BE2C (cell line): ENCODE measurements around the gene ERV3-1. TPM values are rescaled to one million over a fixed set of nuclear protein-coding genes. Genes with fewer than 3 reads are reported as not detected.
"Not testable (repeated sequence)": the region's sequence is repeated elsewhere in the genome, so short reads cannot be mapped to it uniquely, and the experiment has no call there.

ENCODE experiments used
- DNase-seq: peaks from one replicate; pipeline ENCODE4 v3.0.0-alpha.2; 2020
- H3K27me3 ChIP-seq: fragments of 250-450 bp; sonication (Bioruptor Pico); 2 replicates; pipeline ENCODE4 v1.5.1; 2020; ENCODE audit warnings: mild to moderate bottlenecking
- H3K36me3 ChIP-seq: fragments of 250-450 bp; sonication (Bioruptor Pico); 2 replicates; pipeline ENCODE4 v1.5.1; 2020; ENCODE audit warnings: mild to moderate bottlenecking
- H3K4me1 ChIP-seq: fragments of 250-450 bp; sonication (Bioruptor Pico); 2 replicates; pipeline ENCODE4 v1.5.1; 2020
- H3K4me3 ChIP-seq: 2 replicates; pipeline ENCODE4 v1.5.1; 2011; ENCODE audit warnings: low read depth, low read length
- H3K9me3 ChIP-seq: fragments of 250-450 bp; sonication (Bioruptor Pico); 2 replicates; pipeline ENCODE4 v1.5.1; 2020
- polyA plus RNA-seq: library from polyadenylated mRNA; unstranded; fragments of >200 nt; gene quantifications from one replicate; pipeline ENCODE4 v1.2.1, GENCODE V29; 2012; ENCODE audit warnings: low read depth, missing spikeins; ENCODE audit not compliant: insufficient read length, insufficient read depth
- TF ChIP-seq, protein P1 (sequence below): IDR thresholded peaks from 2 replicates; pipeline ENCODE4 v1.5.1; 2012; ENCODE audit warnings: mild to moderate bottlenecking, low read depth, low read length

Gene ERV3-1, protein sequence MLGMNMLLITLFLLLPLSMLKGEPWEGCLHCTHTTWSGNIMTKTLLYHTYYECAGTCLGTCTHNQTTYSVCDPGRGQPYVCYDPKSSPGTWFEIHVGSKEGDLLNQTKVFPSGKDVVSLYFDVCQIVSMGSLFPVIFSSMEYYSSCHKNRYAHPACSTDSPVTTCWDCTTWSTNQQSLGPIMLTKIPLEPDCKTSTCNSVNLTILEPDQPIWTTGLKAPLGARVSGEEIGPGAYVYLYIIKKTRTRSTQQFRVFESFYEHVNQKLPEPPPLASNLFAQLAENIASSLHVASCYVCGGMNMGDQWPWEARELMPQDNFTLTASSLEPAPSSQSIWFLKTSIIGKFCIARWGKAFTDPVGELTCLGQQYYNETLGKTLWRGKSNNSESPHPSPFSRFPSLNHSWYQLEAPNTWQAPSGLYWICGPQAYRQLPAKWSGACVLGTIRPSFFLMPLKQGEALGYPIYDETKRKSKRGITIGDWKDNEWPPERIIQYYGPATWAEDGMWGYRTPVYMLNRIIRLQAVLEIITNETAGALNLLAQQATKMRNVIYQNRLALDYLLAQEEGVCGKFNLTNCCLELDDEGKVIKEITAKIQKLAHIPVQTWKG
- polyA plus RNA-seq = 2.5 TPM

DNA sequence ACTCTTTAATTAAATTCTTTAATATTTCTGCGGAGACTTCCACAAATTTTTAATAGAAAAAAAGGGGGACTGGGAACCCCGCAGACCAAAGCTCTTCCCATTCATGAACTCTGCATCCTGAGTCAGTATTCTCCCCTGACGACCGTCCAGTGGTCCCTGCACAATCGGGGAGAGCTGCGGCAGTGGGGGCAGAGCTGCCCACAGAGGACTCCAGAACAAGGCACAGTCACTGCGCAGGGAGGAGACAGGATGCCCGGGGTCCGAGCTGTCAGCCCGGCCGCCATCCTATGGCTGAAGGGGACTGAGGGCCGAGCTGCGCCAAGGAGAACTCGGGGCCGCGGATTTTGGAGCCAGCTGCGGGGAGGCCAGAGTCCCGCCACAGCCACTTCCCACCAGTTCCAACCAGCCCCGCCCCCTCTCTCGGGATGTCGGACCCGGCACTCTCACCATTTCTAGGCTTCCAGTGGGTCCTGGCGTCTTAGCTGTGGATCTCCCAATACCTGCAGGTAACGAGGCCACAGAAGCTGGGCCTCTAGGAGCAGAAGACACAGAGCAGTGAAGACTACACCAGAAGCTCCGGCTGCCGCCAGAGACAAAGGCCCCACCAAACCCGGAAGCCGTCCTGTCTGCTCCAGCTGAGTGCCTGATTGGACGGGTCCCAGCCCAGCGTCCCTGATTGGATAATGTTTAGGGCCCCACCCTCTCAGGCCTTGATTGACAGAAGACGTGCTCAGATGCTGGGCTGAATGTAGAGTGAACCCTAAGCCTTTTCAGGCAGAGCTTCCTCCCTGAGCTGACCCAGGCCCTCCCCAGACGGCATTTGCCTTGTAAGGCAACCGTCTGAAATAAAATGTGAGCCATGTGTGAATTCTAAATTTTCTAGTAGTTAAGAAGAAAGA is at the start of gene ERV3-1:
ERV3-1 (minus strand) TSS at position 594 of the 899 bp plus-strand sequence. CDS start 13,661 bp downstream, outside the sequence.
- Histone ChIP-seq H3K36me3 (no peaks in the 10 kb centered on the region), H3K4me3 (peak within 1 kb of the TSS; percentile 82), H3K4me1 (no peaks in the 10 kb centered on the region), H3K9me3 (no peaks in the 10 kb centered on the region), H3K27me3 (no peaks in the 10 kb centered on the region)
- TF ChIP-seq, protein P1, sequence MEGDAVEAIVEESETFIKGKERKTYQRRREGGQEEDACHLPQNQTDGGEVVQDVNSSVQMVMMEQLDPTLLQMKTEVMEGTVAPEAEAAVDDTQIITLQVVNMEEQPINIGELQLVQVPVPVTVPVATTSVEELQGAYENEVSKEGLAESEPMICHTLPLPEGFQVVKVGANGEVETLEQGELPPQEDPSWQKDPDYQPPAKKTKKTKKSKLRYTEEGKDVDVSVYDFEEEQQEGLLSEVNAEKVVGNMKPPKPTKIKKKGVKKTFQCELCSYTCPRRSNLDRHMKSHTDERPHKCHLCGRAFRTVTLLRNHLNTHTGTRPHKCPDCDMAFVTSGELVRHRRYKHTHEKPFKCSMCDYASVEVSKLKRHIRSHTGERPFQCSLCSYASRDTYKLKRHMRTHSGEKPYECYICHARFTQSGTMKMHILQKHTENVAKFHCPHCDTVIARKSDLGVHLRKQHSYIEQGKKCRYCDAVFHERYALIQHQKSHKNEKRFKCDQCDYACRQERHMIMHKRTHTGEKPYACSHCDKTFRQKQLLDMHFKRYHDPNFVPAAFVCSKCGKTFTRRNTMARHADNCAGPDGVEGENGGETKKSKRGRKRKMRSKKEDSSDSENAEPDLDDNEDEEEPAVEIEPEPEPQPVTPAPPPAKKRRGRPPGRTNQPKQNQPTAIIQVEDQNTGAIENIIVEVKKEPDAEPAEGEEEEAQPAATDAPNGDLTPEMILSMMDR = no peak
- DNase-seq = peak; percentile 94

DNA sequence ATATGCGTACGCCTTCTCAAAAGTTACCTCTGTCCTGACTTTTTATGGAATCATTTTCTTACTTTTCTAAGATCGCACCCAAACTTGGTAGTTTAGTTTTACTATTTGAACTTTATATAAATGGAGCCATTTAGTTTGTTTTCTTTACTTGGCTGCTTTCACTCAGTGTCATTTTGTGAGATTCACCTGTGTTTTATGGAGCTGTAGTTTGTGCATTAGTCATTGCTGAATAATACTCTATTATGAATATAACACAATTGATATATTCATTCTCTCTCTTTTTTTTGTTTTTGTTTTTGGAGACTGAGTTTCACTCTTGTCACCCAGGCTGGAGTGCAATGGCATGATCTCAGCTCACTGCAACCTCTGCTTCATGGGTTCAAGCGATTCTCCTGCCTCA is 49.3 kb upstream of the ERV3-1 start:
- not testable (repeated sequence) for H3K36me3 ChIP-seq, DNase-seq, H3K27me3 ChIP-seq, H3K4me1 ChIP-seq, H3K4me3 ChIP-seq, H3K9me3 ChIP-seq

DNA sequence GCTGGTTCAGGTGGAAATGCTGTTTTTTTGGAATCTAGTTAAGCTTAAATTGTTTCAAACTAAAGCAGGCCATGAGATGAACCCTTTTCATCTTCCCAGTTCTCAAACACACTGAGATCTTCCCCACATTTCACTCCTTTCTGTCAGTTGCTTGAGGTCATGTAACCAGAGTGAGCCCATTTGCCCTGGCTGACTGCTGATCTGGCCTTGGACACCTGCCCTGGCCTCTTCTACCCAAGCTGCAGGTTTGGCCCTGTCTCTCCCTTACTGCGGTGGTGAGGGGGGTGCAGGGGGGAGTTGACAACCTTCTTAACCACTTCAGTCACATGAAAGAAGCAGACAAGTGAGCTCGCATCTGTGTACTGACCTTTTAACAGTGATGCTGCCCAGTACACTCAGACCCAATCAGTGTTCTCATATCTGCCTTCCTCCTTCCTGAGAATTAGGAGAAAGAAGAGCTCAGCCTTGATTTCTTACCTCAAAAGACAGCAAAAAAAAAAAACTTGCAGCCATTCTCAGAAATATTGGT is 48.0 kb upstream of the ERV3-1 start:
- not testable (repeated sequence) for H3K27me3 ChIP-seq, DNase-seq, H3K4me1 ChIP-seq, H3K4me3 ChIP-seq, H3K9me3 ChIP-seq, H3K36me3 ChIP-seq

DNA sequence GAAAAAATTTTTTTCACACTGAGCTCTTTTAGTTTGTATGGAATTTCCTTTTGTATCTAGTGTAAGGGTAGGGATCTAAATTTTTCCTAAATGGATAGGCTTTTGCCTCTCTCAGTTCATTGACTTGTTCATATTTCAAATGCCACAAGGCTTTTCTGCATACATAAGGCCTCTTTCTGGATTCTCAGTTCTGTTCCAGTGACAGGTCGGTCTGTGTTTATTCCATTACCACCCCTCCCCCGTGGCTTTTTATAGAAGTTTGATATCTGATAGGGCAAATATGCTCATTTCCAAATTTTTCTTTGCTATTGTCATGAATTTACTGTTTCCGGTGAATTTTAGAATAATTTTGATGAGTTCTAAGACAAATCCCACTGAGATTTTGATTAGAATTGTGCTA is 45.2 kb upstream of the ERV3-1 start:
- not testable (repeated sequence) for H3K4me1 ChIP-seq, H3K36me3 ChIP-seq, DNase-seq, H3K4me3 ChIP-seq, H3K9me3 ChIP-seq, H3K27me3 ChIP-seq

DNA sequence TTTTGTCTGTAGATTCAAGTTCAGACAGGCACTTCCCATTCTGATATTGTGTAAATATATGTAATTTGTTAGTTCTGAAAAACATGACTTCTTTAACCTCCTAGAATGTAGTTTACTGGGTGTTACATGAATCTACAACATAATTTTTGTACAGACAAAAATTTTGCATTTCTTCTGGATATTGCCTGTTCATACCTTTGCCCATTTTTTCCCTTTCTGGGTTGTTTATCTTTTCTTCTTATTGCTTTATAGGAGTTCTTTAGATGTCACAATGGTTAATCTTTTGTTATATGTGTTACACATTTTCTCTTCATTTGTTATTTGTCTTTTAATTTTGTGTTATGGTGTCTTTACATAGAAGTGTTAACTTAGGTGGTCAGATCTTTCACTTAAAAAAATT is 44.7 kb upstream of the ERV3-1 start:
- not testable (repeated sequence) for H3K36me3 ChIP-seq, H3K4me3 ChIP-seq, H3K4me1 ChIP-seq, H3K27me3 ChIP-seq, H3K9me3 ChIP-seq, DNase-seq

DNA sequence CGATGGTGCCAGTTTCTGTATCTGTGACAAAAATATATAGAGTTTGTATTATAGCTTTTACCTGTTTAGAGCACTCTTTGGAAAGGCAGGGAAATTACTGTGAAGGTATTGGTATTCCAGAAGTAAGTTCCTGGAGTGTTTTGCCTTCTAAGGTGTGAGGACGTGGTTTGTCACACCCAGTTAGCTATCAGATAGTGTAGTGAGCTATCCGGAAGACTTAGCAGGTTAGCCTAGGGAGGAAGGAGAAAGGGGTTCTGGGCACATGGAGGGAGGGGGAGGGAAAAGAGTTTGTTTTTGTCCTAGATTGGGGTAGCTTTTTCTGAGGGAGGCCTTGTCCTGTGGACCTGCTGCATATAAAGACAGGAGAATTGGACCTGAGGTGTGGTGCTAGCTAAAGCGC is 39.8 kb upstream of the ERV3-1 start:
- not testable (repeated sequence) for DNase-seq, H3K9me3 ChIP-seq, H3K4me3 ChIP-seq, H3K4me1 ChIP-seq, H3K27me3 ChIP-seq, H3K36me3 ChIP-seq

DNA sequence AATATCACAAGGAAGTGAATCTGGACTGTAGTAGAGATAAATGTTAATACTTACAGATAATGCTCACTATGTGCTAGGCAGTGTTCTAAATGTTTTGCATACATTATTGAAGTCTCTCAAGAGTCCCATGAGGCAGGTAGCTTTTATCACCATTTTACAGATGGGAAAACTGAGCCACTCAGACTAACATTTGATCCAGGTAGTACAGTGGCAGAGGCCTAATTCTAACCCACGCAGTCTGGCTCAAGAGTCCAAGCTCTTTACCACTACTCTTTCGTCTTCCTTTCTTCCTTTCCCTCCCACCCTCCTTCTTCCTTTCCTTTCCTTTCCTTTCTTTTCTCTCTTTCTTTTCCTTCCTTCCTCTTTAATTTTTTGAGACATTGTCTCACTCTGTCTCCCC is 39.1 kb upstream of the ERV3-1 start:
- H3K27me3 ChIP-seq, H3K4me3 ChIP-seq, H3K4me1 ChIP-seq, H3K36me3 ChIP-seq, DNase-seq, H3K9me3 ChIP-seq: not testable (repeated sequence)

DNA sequence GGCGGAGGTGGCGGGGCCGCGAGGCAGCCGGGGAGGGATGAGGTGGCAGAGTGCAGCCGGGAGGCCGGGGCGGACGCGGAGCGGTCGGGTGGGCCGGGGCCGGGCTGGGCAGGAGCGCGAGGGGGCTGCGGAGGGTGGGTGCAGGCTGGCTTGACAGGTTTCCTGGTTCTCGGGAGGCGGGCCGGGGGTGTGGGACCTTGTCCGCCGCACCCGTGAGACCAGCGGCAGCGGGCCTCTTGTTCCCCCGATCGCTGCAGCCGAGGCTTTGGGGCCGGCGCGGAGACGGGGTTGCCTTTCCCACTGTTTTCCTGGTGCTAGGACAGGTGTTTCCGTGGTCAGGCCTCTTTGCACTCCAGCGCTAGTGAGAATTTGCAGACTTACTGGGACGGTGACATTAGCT is 32.3 kb upstream of the ERV3-1 start:
- H3K4me1 ChIP-seq, H3K36me3 ChIP-seq, H3K27me3 ChIP-seq, H3K9me3 ChIP-seq: not testable (repeated sequence)
- H3K4me3 ChIP-seq = peak overlapping the region; percentile 77
- peak; percentile 28 for DNase-seq

DNA sequence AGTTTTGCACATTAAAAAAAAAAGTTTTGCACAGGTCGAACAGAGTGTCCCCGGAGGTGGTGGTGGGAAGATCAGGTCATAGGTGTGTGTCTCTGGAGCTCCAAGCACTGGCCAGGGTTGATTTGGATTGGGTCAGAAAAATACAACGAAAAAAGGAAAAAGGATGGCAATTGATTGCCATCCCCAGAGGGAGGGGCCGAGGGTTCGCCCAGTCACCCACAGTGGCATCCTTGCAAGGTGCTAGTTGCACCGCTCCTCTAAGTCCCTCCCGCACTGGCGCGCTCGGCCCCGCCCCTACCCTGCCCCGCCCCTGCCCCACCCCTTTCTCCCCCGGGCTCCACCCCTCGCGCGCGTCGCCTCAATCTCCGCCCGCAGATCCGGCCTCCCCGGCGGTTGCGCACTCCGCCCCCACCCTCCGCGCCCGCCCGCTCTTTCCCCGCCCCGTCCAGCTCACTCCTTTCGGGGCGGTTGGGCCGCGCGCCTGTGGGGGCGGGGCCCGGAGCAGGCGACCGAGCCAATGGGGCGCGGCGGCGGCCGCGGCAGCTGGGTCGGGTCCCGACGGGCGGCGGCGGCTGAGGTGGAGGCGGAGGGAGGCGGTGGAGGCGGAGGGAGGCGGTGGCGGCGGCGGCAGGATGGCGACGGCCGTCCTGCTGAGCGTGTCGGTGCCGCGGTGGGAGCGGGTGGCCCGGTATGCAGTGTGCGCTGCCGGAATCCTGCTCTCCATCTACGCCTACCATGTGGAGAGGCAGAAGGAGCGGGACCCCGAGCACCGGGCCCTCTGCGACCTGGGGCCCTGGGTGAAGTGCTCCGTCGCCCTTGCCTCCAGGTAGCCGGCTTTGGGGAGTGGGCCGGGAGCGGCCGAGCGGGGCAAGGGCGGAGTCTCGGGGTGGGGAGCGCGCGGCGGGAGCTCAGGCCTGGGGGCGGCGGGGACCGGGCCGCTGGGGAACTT is 31.5 kb upstream of the ERV3-1 start:
- Histone ChIP-seq H3K4me3 (peak overlapping the region; percentile 66), H3K9me3 (no peaks in the 10 kb centered on the region), H3K4me1 (no peaks in the 10 kb centered on the region), H3K27me3 (no peaks in the 10 kb centered on the region), H3K36me3 (no peaks in the 10 kb centered on the region)
- TF ChIP-seq, protein P1 = peak; percentile 18
- DNase-seq = peak; percentile 95

DNA sequence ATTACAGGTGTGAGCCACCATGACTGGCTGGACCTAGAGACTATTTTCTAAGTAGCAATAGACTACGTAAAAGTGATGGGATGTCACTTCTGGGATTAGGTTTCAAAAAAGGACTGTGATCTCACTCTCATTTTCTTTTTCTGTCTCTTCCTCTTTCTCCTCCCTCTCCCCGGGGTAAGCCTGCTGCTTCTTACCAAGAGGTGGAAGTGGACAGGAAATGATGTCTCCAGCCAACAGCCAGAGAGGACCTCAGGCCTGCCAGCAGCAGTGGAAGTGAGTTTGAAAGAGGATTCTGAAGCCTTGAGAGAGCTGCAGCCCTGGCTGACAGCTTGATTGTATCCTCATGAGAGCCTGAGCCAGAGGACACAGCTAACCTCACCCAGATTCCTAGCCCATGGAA is 30.0 kb upstream of the ERV3-1 start:
- not testable (repeated sequence) for H3K9me3 ChIP-seq, DNase-seq, H3K4me3 ChIP-seq, H3K36me3 ChIP-seq, H3K27me3 ChIP-seq, H3K4me1 ChIP-seq

DNA sequence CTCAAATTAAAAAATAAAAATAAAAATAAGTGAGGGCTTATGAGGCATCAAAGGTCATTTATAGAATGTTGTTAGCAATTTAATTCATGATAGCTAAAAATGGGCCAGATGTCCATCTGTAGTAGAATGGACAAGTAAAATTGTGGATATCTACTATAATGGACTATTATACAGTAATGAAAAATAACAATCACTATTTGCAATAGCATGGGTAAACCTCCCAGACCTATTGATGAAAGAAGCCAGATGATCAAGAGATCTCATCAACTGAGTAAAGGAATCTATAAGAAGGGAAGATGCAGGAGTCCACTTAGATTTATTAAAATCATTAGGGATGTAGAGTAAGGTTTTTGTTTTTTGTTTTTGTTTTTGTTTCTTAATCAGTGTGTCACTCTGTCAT is 29.0 kb upstream of the ERV3-1 start:
- not testable (repeated sequence) for DNase-seq, H3K4me1 ChIP-seq, H3K4me3 ChIP-seq, H3K9me3 ChIP-seq, H3K36me3 ChIP-seq, H3K27me3 ChIP-seq

DNA sequence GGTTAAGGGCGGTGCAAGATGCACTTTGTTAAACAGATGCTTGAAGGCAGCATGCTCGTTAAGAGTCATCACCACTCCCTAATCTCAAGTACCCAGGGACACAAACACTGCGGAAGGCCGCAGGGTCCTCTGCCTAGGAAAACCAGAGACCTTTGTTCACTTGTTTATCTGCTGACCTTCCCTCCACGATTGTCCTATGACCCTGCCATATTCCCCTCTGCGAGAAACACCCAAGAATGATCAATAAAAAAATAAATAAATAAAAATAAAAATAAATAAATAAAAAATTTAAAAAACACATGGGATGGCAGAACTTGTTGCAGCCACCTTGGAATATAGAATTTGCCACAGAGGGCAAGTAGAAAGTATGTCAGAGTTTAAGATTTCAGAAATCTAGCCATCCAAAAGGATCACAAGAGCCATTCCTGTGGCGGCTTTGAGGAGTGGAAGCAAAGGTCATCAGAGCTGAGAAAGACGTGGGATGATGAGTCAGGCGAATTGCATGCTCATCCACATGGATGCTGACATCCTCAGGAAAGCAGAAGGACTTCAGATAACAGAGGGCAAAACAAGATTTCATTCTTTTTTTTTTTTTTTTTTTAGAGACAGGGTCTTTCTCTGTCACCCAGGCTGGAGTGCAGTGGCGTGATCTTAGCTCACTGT is 27.8 kb upstream of the ERV3-1 start:
- H3K27me3 ChIP-seq, DNase-seq, H3K9me3 ChIP-seq: not testable (repeated sequence)

More for the DNA sequence above, 27.8 kb upstream of the ERV3-1 start:
- H3K4me3 ChIP-seq, H3K4me1 ChIP-seq, H3K36me3 ChIP-seq: not testable (repeated sequence)
